Astrocyte of the cerebellum (primary cell): ENCODE data around the gene CIDEB.

ENCODE experiments used
- DNase-seq: peaks from one replicate; pipeline ENCODE4 v3.0.0-alpha.2; 2011; ENCODE audit warnings: low read depth
- H3K4me3 ChIP-seq: 2 replicates; pipeline ENCODE4 v1.5.1; 2011; ENCODE audit warnings: mild to moderate bottlenecking, low read depth, low read length, moderate library complexity
- in situ Hi-C: cut with HindIII; loops from 2 replicates; pipeline ENCODE4 v1.10.0; 2017; ENCODE audit warnings: low sequenced_read_pairs
- TF ChIP-seq, protein P1 (sequence below): IDR thresholded peaks from 2 replicates; pipeline ENCODE4 v1.5.1; 2012; ENCODE audit warnings: low read length, low read depth, moderate library complexity, mild to moderate bottlenecking; ENCODE audit errors: missing control alignments

The CIDEB gene

DNA sequence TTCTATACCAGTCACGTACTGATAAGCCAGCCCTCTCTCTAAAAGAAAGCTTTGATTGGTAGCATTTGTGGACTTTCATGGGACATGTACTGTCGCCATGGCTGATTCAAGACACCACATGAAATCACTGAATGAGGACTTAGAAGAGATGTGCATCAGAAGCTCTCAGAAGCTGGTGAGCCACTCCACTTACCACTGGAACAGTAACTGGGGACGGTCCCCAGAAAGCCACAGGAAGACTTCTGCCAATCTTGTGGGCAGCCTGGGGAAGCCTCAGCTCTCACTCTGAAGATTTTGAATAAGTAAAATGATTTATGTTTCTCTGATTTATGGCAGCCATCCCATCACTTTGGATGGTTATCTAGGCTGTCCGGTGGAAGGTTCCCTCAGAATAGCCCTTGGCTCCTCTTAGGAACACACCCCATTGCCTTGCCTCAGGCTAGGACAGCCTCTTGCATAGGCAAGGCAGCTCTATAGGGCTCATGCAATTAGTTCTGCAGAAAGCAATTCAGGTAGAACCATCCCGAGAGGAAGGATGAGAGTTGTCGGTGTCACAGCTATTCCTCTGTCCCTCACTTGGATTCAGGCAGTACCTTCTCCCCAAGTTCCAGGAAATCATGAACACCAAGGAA lies 18.0 kb downstream of the CIDEB start:
- no peak for DNase-seq
- TF ChIP-seq, protein P1, sequence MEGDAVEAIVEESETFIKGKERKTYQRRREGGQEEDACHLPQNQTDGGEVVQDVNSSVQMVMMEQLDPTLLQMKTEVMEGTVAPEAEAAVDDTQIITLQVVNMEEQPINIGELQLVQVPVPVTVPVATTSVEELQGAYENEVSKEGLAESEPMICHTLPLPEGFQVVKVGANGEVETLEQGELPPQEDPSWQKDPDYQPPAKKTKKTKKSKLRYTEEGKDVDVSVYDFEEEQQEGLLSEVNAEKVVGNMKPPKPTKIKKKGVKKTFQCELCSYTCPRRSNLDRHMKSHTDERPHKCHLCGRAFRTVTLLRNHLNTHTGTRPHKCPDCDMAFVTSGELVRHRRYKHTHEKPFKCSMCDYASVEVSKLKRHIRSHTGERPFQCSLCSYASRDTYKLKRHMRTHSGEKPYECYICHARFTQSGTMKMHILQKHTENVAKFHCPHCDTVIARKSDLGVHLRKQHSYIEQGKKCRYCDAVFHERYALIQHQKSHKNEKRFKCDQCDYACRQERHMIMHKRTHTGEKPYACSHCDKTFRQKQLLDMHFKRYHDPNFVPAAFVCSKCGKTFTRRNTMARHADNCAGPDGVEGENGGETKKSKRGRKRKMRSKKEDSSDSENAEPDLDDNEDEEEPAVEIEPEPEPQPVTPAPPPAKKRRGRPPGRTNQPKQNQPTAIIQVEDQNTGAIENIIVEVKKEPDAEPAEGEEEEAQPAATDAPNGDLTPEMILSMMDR, result no peak
- no peak overlapping the region for H3K4me3 ChIP-seq
- in situ Hi-C loops, result no loop called here

- H3K4me3 ChIP-seq, result no peak overlapping the region
- DNase-seq, result no peak
- in situ Hi-C loops, result no loop called here
- TF ChIP-seq, protein P1, result no peak
Observed at GRCh38 chr14:24286996-24287395, 20.8 kb downstream of the CIDEB start.

DNA sequence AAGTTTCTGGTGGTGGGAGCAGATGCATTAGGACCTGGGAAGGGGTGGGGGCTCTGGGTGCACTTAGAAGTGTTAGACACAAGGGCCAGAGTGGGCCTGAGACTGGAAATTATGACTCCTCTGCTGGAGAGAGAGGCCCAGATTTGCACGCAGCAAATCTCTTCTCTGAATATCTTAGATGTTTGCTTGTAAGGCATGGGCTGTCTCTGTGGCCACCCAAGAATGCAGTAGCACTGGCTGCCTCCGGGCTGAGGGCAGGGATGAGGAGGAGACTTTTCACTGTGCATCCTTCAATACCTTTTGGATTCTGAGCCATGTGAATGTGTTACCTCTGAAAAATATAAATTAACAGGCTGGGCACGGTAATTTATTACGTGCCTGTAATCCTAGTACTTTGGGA lies 22.4 kb downstream of the CIDEB start:
- TF ChIP-seq, protein P1, result no peak
- in situ Hi-C loops, result no loop called here
- H3K4me3 ChIP-seq, result no peak overlapping the region
- no peak for DNase-seq

DNA sequence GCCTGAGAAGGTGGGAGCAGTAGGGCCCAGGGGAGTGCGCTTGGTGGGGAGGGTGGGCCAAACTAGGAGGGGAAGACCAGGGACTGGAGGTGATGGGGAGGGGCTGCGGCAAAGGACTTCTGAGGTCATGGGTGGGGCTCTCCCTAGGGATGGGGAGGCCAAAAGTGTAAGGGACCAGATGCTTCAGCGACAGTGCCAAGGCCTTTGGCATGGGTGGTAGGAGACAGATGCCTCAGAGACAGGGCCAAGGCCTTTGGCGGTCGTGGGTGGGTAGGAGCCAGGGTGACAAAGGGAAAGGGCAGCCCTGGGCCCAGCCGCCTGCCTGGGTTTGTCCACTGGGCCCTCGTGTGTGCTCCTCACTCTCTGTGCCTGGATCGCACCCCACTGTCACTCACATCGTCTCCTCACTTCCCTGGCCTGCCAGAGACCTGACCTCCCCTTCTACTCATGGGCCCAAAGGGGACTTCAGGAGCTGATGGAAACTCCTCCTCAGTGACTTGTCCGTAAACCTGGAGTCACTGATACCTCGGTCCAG lies 23.2 kb downstream of the CIDEB start:
- no peak for DNase-seq
- TF ChIP-seq, protein P1, result no peak
- in situ Hi-C loops, result no loop called here
- H3K4me3 ChIP-seq, result no peak overlapping the region

DNA sequence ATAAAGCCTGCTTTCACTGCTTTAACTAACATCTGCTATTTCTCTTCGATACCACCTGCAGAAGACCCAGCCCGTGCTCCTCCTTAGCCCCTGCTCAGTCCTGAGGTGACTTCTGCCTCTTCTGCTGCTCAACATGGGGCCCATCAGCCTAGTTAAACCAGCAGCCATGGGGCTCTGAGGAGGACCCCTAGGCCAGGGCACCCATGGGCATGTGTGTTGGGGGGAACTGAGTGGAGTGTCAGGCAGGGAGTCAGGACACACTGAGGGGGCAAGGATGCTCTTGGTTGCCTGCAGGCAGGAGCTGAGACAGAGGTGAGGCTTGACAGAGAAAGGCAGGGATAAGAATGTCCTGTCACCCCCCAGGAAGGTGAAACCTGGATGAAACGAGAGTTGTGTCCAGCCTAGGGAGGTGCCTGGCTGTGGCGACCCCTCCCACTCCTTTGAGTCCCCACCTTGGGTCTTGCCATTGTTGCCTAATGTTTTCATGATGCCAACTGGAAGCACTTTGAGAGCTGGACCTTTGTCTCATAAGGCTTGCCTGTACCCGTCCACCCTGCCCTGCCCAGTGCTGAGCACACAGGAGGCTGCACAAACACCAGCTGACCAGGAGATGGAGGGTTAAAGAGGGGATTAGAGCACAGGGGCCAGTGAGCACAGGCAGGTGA lies 23.8 kb downstream of the CIDEB start:
- no peak for DNase-seq
- H3K4me3 ChIP-seq, result no peak overlapping the region
- TF ChIP-seq, protein P1, result no peak
- in situ Hi-C loops, result no loop called here

DNA sequence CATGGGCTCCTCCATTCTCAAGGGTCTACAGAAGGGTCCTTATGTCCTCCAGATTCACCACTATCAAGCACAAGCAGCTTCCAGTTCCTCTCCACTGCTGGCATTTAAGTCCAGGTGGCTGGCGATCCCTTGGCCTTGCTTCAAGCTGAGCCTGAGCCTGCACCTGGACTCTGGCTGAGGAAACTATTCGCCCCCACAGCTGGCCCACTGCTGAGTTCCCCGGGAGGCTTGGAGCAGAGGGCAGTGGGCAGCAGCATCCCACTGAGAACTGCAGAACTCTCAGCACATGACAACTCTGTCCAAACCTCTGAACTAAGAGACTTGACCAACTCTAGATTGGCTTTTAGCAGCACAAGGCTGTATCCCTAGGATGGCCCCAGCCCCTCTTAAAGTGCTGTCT lies 25.0 kb downstream of the CIDEB start:
- TF ChIP-seq, protein P1, result no peak
- in situ Hi-C loops, result no loop called here
- DNase-seq, result no peak
- H3K4me3 ChIP-seq, result no peak overlapping the region
